H1 (cell line): ENCODE data around the gene OR13J1. TPM values are rescaled to one million over a fixed set of nuclear protein-coding genes. Genes with fewer than 3 reads are reported as not detected.

Experiments
- CTCF ChIA-PET: fragments of 300-600 bp; sonication (Branson Sonifier 250); formaldehyde crosslinking; loops from one replicate; lab custom pipeline; 2021; ENCODE audit not compliant: partially characterized antibody; lab: Charles Lee
- POLR2A ChIA-PET: fragments of 300-600 bp; sonication (Branson Sonifier 250); formaldehyde crosslinking; loops from one replicate; lab custom pipeline; 2021; ENCODE audit warnings: inconsistent platforms; ENCODE audit not compliant: partially characterized antibody; lab: Charles Lee
- DNase-seq, 2 experiments: peaks; one replicate each; pipeline versions ENCODE4 v3.0.0 to v3.0.0-alpha.2; 2010 to 2022; ENCODE audit warnings: low spot score in 2 of 2, low read depth in 1 of 2, mixed read lengths in 1 of 2
- FAIRE-seq: peaks from 2 replicates; lab custom pipeline; 2011; peaks lifted over from hg19 to GRCh38; lab: Jason Lieb, UNC
- H2AFZ ChIP-seq: 2 replicates; pipeline ENCODE4 v1.8.1; 2012; ENCODE audit warnings: low read length, inconsistent platforms
- H2AK5ac ChIP-seq: 2 replicates; pipeline ENCODE4 v1.6.1; 2013; ENCODE audit warnings: low read depth, low read length
- H2BK120ac ChIP-seq: replicated peaks from 2 replicates; pipeline ENCODE3; 2013; ENCODE audit warnings: low read depth, low read length, inconsistent platforms
- H2BK12ac ChIP-seq: 2 replicates; pipeline ENCODE4 v1.6.1; 2013; ENCODE audit warnings: low read depth, low read length
- H2BK15ac ChIP-seq: 2 replicates; pipeline ENCODE4 v1.6.1; 2013; ENCODE audit warnings: low read length
- H2BK20ac ChIP-seq: 2 replicates; pipeline ENCODE4 v1.6.1; 2013; ENCODE audit warnings: low read length
- H2BK5ac ChIP-seq: 2 replicates; pipeline ENCODE4 v1.6.1; 2013; ENCODE audit warnings: low read depth, low read length
- H3K14ac ChIP-seq: 2 replicates; pipeline ENCODE4 v1.6.1; 2013; ENCODE audit warnings: inconsistent platforms; ENCODE audit not compliant: insufficient read length
- H3K18ac ChIP-seq: 2 replicates; pipeline ENCODE4 v1.6.1; 2013; ENCODE audit warnings: low read length; ENCODE audit errors: extremely low read depth
- H3K23ac ChIP-seq: 2 replicates; pipeline ENCODE4 v1.6.1; 2013; ENCODE audit warnings: inconsistent platforms; ENCODE audit not compliant: insufficient read length
- H3K23me2 ChIP-seq: 2 replicates; pipeline ENCODE4 v1.6.1; 2013; ENCODE audit warnings: low read depth, low read length
- H3K27ac ChIP-seq: 2 replicates; pipeline ENCODE4 v1.6.1; 2011; ENCODE audit warnings: low read depth, low read length, inconsistent platforms
- H3K27me3 ChIP-seq, 4 experiments: replicated peaks in 1 of 4; 1 replicate in 1 of 4; 2 replicates in 3 of 4; pipeline versions ENCODE4 v1.6.1 to v1.8.1; 2011 to 2013; ENCODE audit warnings: low read length in 3 of 4, mild to moderate bottlenecking in 3 of 4, inconsistent platforms in 2 of 4, mixed read lengths in 2 of 4, moderate library complexity in 1 of 4; ENCODE audit not compliant: control insufficient read depth in 3 of 4, insufficient read depth in 3 of 4; ENCODE audit errors: extremely low read depth in 1 of 4
- H3K36me3 ChIP-seq, 4 experiments: 2 replicates each; pipeline versions ENCODE4 v1.6.1 to v1.8.1; 2011 to 2013; ENCODE audit warnings: mild to moderate bottlenecking in 4 of 4, low read length in 3 of 4, moderate library complexity in 2 of 4, control low read depth in 1 of 4, inconsistent platforms in 1 of 4; ENCODE audit not compliant: insufficient read depth in 4 of 4, control insufficient read depth in 2 of 4
- H3K4ac ChIP-seq: replicated peaks from 2 replicates; pipeline ENCODE3; 2013; ENCODE audit warnings: low read length, low read depth, mixed read lengths, inconsistent platforms; ENCODE audit not compliant: insufficient read length
- H3K4me1 ChIP-seq, 4 experiments: replicated peaks in 1 of 4; 1 replicate in 1 of 4; 2 replicates in 3 of 4; pipeline versions ENCODE4 v1.6.1 to v1.8.1; 2011 to 2013; ENCODE audit warnings: low read length in 3 of 4, inconsistent platforms in 2 of 4, mixed read lengths in 1 of 4; ENCODE audit not compliant: insufficient read depth in 4 of 4, control insufficient read depth in 3 of 4
- H3K4me2 ChIP-seq, 2 experiments: 2 replicates each; pipeline versions ENCODE4 v1.6.1 to v1.8.1; 2011 to 2013; ENCODE audit warnings: low read depth in 2 of 2, low read length in 2 of 2, control low read depth in 1 of 2, inconsistent platforms in 1 of 2, mild to moderate bottlenecking in 1 of 2; ENCODE audit not compliant: insufficient read depth in 1 of 2
- H3K4me3 ChIP-seq, 4 experiments: fragments of 200-600, 300-600 bp in 1 of 4; sonication (generic), shearing (Covaris generic), sonication (Bioruptor Twin) in 1 of 4; 2 replicates each; pipeline versions ENCODE4 v1.5.1 to v1.8.1; 2011 to 2016; ENCODE audit warnings: low read length in 4 of 4, low read depth in 3 of 4, control low read depth in 2 of 4, inconsistent platforms in 2 of 4, mild to moderate bottlenecking in 2 of 4, mixed read lengths in 1 of 4, moderate library complexity in 1 of 4; ENCODE audit not compliant: insufficient read depth in 2 of 4; ENCODE audit errors: extremely low read depth in 1 of 4
- H3K56ac ChIP-seq: replicated peaks from 2 replicates; pipeline ENCODE3; 2013; ENCODE audit warnings: low read depth, mild to moderate bottlenecking, mixed read lengths, low read length, inconsistent platforms; ENCODE audit not compliant: insufficient read length
- H3K79me1 ChIP-seq: 2 replicates; pipeline ENCODE4 v1.6.1; 2013; ENCODE audit warnings: low read depth, low read length, control low read depth
- H3K79me2 ChIP-seq, 2 experiments: 2 replicates each; pipeline versions ENCODE4 v1.6.1 to v1.8.1; 2012 to 2013; ENCODE audit warnings: low read length in 2 of 2, mild to moderate bottlenecking in 2 of 2, inconsistent platforms in 1 of 2; ENCODE audit not compliant: insufficient read depth in 2 of 2, control insufficient read depth in 1 of 2
- H3K9ac ChIP-seq, 4 experiments: replicated peaks in 1 of 4; 1 replicate in 1 of 4; 2 replicates in 3 of 4; pipeline versions ENCODE4 v1.6.1 to v1.8.1; 2011 to 2013; ENCODE audit warnings: low read depth in 3 of 4, low read length in 3 of 4, control low read depth in 2 of 4, mild to moderate bottlenecking in 2 of 4, moderate library complexity in 2 of 4, inconsistent platforms in 1 of 4; ENCODE audit errors: extremely low read depth in 1 of 4
- H3K9me3 ChIP-seq, 2 experiments: 2 replicates each; pipeline versions ENCODE4 v1.6.1 to v1.8.1; 2012 to 2013; ENCODE audit warnings: mild to moderate bottlenecking in 2 of 2, moderate library complexity in 2 of 2, control low read depth in 1 of 2, inconsistent platforms in 1 of 2, low read depth in 1 of 2, low read length in 1 of 2, mixed read lengths in 1 of 2; ENCODE audit not compliant: insufficient read depth in 2 of 2
- H4K20me1 ChIP-seq, 2 experiments: replicated peaks in 1 of 2; 2 replicates each; pipeline versions ENCODE3 to v1.8.1; 2011 to 2013; ENCODE audit warnings: inconsistent platforms in 2 of 2, low read length in 2 of 2, mild to moderate bottlenecking in 1 of 2; ENCODE audit not compliant: insufficient read depth in 2 of 2, control insufficient read depth in 1 of 2
- H4K5ac ChIP-seq: 2 replicates; pipeline ENCODE4 v1.6.1; 2013; ENCODE audit warnings: low read length, low read depth, mixed read lengths, inconsistent platforms; ENCODE audit not compliant: insufficient read length
- H4K8ac ChIP-seq: 2 replicates; pipeline ENCODE4 v1.8.0; 2013; ENCODE audit warnings: mild to moderate bottlenecking, moderate library complexity, low read length, inconsistent platforms; ENCODE audit not compliant: insufficient read depth; ENCODE audit errors: extremely low read depth
- H4K91ac ChIP-seq: replicated peaks from 2 replicates; pipeline ENCODE3; 2013; ENCODE audit warnings: low read length, mixed read lengths, inconsistent platforms; ENCODE audit not compliant: insufficient read length
- CEBPB ChIP-seq: IDR thresholded peaks from 2 replicates; pipeline ENCODE4 v1.6.1; 2012; ENCODE audit warnings: low read depth, low read length
- JUN ChIP-seq: IDR thresholded peaks from 2 replicates; pipeline ENCODE4 v1.6.1; 2011; ENCODE audit warnings: low read depth, mild to moderate bottlenecking, improper control_type of control experiment, low read length
- KDM1A ChIP-seq: fragments of 200-600, 300-600 bp; sonication (generic); IDR thresholded peaks from 2 replicates; pipeline ENCODE4 v1.7.1; 2016; ENCODE audit warnings: mild to moderate bottlenecking, low read length, borderline replicate concordance
- NANOG ChIP-seq: IDR thresholded peaks from 2 replicates; pipeline ENCODE4 v1.6.1; 2011; ENCODE audit warnings: low read length, low read depth, mild to moderate bottlenecking, inconsistent platforms; ENCODE audit not compliant: insufficient read depth, poor library complexity, severe bottlenecking
- RFX5 ChIP-seq: IDR thresholded peaks from 2 replicates; pipeline ENCODE4 v1.6.1; 2011; ENCODE audit warnings: low read depth, low read length, improper control_type of control experiment, borderline replicate concordance
- SAP30 ChIP-seq: fragments of 300-600 bp; sonication (generic); IDR thresholded peaks from 2 replicates; pipeline ENCODE4 v1.7.1; 2012; ENCODE audit warnings: low read length, moderate library complexity, mild to moderate bottlenecking, inconsistent platforms; ENCODE audit not compliant: insufficient read depth, insufficient replicate concordance
- SP2 ChIP-seq: IDR thresholded peaks from 2 replicates; pipeline ENCODE4 v1.6.1; 2012; ENCODE audit warnings: mild to moderate bottlenecking, low read length, inconsistent platforms
- SRF ChIP-seq: IDR thresholded peaks from 2 replicates; pipeline ENCODE4 v1.6.1; 2011; ENCODE audit warnings: mild to moderate bottlenecking, low read depth, low read length, moderate library complexity
- TCF12 ChIP-seq: IDR thresholded peaks from 2 replicates; pipeline ENCODE4 v1.6.1; 2011; ENCODE audit warnings: low read depth, mild to moderate bottlenecking, low read length
- TEAD4 ChIP-seq: IDR thresholded peaks from 2 replicates; pipeline ENCODE4 v1.6.1; 2012; ENCODE audit warnings: low read depth, low read length, inconsistent platforms, mixed read lengths
- WGBS, 2 experiments: shearing (Covaris generic) in 1 of 2; methylation state at CpG; one replicate each; pipeline versions ENCODE4 v1.1.6 to v1.1.7; 2013 to 2015; ENCODE audit warnings: low lambda C conversion rate in 2 of 2, mixed read lengths in 2 of 2, inconsistent platforms in 1 of 2, low coverage in 1 of 2, missing lambda C conversion rate in 1 of 2; ENCODE audit not compliant: insufficient replicate concordance in 2 of 2, insufficient coverage in 1 of 2, insufficient read length in 1 of 2; ENCODE audit errors: extremely low coverage in 1 of 2, missing lambda C conversion rate in 1 of 2; 5-methylcytosine and 5-hydroxymethylcytosine counted together
- polyA plus RNA-seq, 7 experiments: library from polyadenylated mRNA; depleted of rRNA in 3 of 7; stranded (reverse) in 5 of 7; unstranded in 2 of 7; fragments of >200 nt in 5 of 7; fragments of 200-250 nt in 2 of 7; gene quantifications; 1 replicate in 5 of 7; 2 replicates in 1 of 7; 4 replicates in 1 of 7; pipeline versions ENCODE4 v1.2.1 to v1.2.3, GENCODE V29; 2011 to 2013; ENCODE audit warnings: missing spikeins in 2 of 7, mixed read lengths in 2 of 7
- total RNA-seq: library from RNA; stranded (reverse); fragmentation: NEBNext Ultra II Directional; extraction: Animal tissue kit (Norgen Biotek cat#: 25700); gene quantifications from 2 replicates; pipeline ENCODE4 v1.2.1, GENCODE V29; 2021

OR13J1 gene
- total and polyA plus RNA-seq, 2 of the 8 experiments (the other 6 are each of a cell fraction or from before 2014, with no cell fraction given) = not detected

DNA sequence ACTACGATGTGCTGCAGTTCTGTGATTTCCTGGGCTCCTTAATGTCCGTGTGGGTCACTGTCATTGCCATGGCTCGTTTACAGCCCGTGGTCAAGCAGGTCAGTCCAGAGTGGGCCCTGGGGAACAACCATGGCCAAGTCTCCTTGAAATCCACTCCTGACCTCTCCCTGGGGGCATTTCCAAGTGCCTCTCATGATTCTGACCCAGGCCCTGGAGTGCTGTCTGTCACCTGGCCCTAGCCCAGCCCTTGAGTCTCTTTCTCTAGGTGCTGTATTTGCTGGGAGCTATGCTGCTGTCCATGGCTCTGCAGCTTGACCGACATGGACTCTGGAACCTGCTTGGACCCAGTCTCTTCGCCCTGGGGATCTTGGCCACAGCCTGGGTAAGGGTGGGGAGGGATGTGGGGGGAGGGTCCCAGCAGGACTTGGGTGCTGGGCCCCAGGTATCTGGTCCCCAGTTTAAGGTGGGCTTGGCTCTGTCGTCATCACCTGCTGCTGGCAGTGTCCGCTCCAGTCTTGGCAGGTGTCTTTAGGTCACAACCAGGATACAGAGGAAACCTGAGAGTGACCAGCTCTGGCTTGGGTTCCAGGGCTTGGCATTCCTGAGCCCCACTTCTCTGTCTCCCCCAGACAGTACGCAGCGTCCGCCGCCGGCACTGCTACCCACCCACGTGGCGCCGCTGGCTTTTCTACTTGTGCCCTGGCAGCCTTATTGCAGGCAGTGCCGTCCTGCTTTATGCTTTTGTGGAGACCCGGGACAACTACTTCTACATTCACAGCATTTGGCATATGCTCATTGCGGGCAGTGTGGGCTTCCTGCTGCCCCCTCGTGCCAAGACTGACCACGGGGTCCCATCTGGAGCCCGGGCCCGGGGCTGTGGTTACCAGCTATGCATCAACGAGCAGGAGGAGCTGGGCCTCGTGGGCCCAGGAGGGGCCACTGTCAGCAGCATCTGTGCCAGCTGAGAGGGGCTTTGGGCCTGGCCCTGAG, 17.0 kb downstream of the OR13J1 start:
- Histone ChIP-seq H2BK15ac (no peak overlapping the region), H3K79me2 (no peaks in the 10 kb centered on the region), H3K4ac (no peak overlapping the region), H2AK5ac (no peak overlapping the region), H3K27ac (no peak overlapping the region), H2BK120ac (no peak overlapping the region), H3K9ac (no peak overlapping the region), H3K9me3 (no peaks in the 10 kb centered on the region), H4K91ac (no peak overlapping the region), H4K5ac (no peak overlapping the region), H2BK20ac (no peak overlapping the region), H3K36me3 (peaks cover 0 to 4% (median 1%) of the 10 kb centered on the region in 4 experiments; a peak in 2 of 8 replicates), H2BK12ac (no peak overlapping the region), H3K18ac (no peak overlapping the region), H3K56ac (no peak overlapping the region), H2BK5ac (no peak overlapping the region), H4K8ac (peak overlapping the region; percentile 17; the same call in 1 of the 2 replicates), H4K20me1 (no peaks in the 10 kb centered on the region), H3K4me1 (no peaks in the 10 kb centered on the region), H3K23ac (no peak overlapping the region), H3K23me2 (no peaks in the 10 kb centered on the region), H3K27me3 (no peaks in the 10 kb centered on the region), H2AFZ (no peak overlapping the region), H3K4me3 (no peak overlapping the region), H3K79me1 (no peaks in the 10 kb centered on the region), H3K4me2 (no peak overlapping the region), H3K14ac (no peak overlapping the region)
- FAIRE-seq (no peak), DNase-seq (peak in 1 of 2 experiments; percentile 39)
- CTCF ChIA-PET = interaction anchor here (1.1 to 2.2 kb wide), 3 partner anchors 7 to 18 kb away, joined by 5 to 7 read pairs (median 6); no protein-coding TSS in a partner anchor
- POLR2A ChIA-PET = interaction anchor here (1.3 kb wide), 1 partner anchor 8 kb away, joined by 3 read pairs; no protein-coding TSS in a partner anchor
- 89% methylated on average over 25 of the region's 25 CpGs; no CpG with 5 or more reads in 1 of the 2 experiments for WGBS, 2 experiments
- no peak for TF ChIP-seq NANOG
- no peak for TF ChIP-seq TEAD4
- no peak for TF ChIP-seq SP2
- TF ChIP-seq SRF = no peak
- no peak for TF ChIP-seq RFX5
- no peak for TF ChIP-seq JUN
- TF ChIP-seq CEBPB = no peak
- no peak for TF ChIP-seq TCF12
- TF ChIP-seq KDM1A = no peak
- no peak for TF ChIP-seq SAP30
